ENCODE data around the gene NR3C2. TPM values are rescaled to one million over a fixed set of nuclear protein-coding genes. Genes with fewer than 3 reads are reported as not detected.
A peak's percentile ranks its signal among the peaks of the same experiment; 100 is the strongest.
"Not testable (repeated sequence)": the region's sequence is repeated elsewhere in the genome, so short reads cannot be mapped to it uniquely, and the experiment has no call there.

Gene NR3C2
- total RNA-seq, 2 donors from 2014 or later = 7.1 to 7.8 TPM

GRCh38 chr4:148094149-148094548 lies 348.1 kb downstream of the NR3C2 start:
- Mint-ChIP-seq H3K36me3 (ENCODE audit: low read depth) (peaks cover 6% of the 10 kb centered on the region), H3K9me3 (no peaks in the 10 kb centered on the region), H3K4me1 (peaks cover 5% of the 10 kb centered on the region), H3K27me3 (no peaks in the 10 kb centered on the region), H3K27ac (no peak overlapping the region), H3K4me3 (no peak overlapping the region)
- no peak for ATAC-seq (replicated peaks)

- no peaks in the 10 kb centered on the region for H3K9me3 Mint-ChIP-seq
- peaks cover 5% of the 10 kb centered on the region for H3K4me1 Mint-ChIP-seq
- H3K4me3 Mint-ChIP-seq = no peak overlapping the region
- no peak overlapping the region for H3K27ac Mint-ChIP-seq
- no peaks in the 10 kb centered on the region for H3K27me3 Mint-ChIP-seq
- ATAC-seq (replicated peaks) = no peak
- peaks cover 4% of the 10 kb centered on the region for H3K36me3 Mint-ChIP-seq (ENCODE audit: low read depth)
These were observed 349.1 kb downstream of the NR3C2 start for GRCh38 chr4:148093065-148093464.

GRCh38 chr4:148092316-148093014 lies 349.7 kb downstream of the NR3C2 start:
- no peaks in the 10 kb centered on the region for H3K36me3 Mint-ChIP-seq (ENCODE audit: low read depth)
- H3K9me3 Mint-ChIP-seq = no peaks in the 10 kb centered on the region
- H3K27ac Mint-ChIP-seq = no peak overlapping the region

GRCh38 chr4:148091896-148092295 lies 350.3 kb downstream of the NR3C2 start:
- no peak overlapping the region for H3K27ac Mint-ChIP-seq
- H3K4me3 Mint-ChIP-seq = no peak overlapping the region
- H3K27me3 Mint-ChIP-seq = no peaks in the 10 kb centered on the region
- no peaks in the 10 kb centered on the region for H3K36me3 Mint-ChIP-seq (ENCODE audit: low read depth)
- peaks cover 5% of the 10 kb centered on the region for H3K4me1 Mint-ChIP-seq
- no peak for ATAC-seq (replicated peaks)
- no peaks in the 10 kb centered on the region for H3K9me3 Mint-ChIP-seq

More at GRCh38 chr4:148092316-148093014, 349.7 kb downstream of the NR3C2 start:
- ATAC-seq (replicated peaks) = no peak
- no peak overlapping the region for H3K4me3 Mint-ChIP-seq
- H3K27me3 Mint-ChIP-seq = no peaks in the 10 kb centered on the region
- peaks cover 5% of the 10 kb centered on the region for H3K4me1 Mint-ChIP-seq

GRCh38 chr4:148090503-148091476 lies 351.4 kb downstream of the NR3C2 start:
- peak overlapping the region; percentile 52 for H3K27ac Mint-ChIP-seq
- ATAC-seq (replicated peaks) = no peak

GRCh38 chr4:148090029-148090428 lies 352.2 kb downstream of the NR3C2 start:
- H3K4me3 Mint-ChIP-seq = no peak overlapping the region
- no peaks in the 10 kb centered on the region for H3K27me3 Mint-ChIP-seq

More at GRCh38 chr4:148090503-148091476, 351.4 kb downstream of the NR3C2 start:
- Mint-ChIP-seq H3K9me3 (no peaks in the 10 kb centered on the region), H3K27me3 (no peaks in the 10 kb centered on the region), H3K36me3 (ENCODE audit: low read depth) (no peaks in the 10 kb centered on the region), H3K4me3 (no peak overlapping the region), H3K4me1 (peaks cover 5% of the 10 kb centered on the region)

GRCh38 chr4:148089624-148090023 lies 352.6 kb downstream of the NR3C2 start:
- Mint-ChIP-seq H3K36me3 (ENCODE audit: low read depth) (no peaks in the 10 kb centered on the region), H3K4me1 (peaks cover 8% of the 10 kb centered on the region), H3K9me3 (peaks cover under 1% of the 10 kb centered on the region), H3K4me3 (no peak overlapping the region), H3K27me3 (no peaks in the 10 kb centered on the region), H3K27ac (peak overlapping the region; percentile 52)
- ATAC-seq (replicated peaks) = no peak

More at GRCh38 chr4:148090029-148090428, 352.2 kb downstream of the NR3C2 start:
- no peaks in the 10 kb centered on the region for H3K36me3 Mint-ChIP-seq (ENCODE audit: low read depth)
- peak overlapping the region; percentile 52 for H3K27ac Mint-ChIP-seq
- no peak for ATAC-seq (replicated peaks)
- no peaks in the 10 kb centered on the region for H3K9me3 Mint-ChIP-seq
- H3K4me1 Mint-ChIP-seq = peaks cover 5% of the 10 kb centered on the region

GRCh38 chr4:148083073-148083472 lies 359.1 kb downstream of the NR3C2 start:
- H3K4me1 Mint-ChIP-seq; H3K27ac Mint-ChIP-seq; ATAC-seq (replicated peaks); H3K4me3 Mint-ChIP-seq; H3K27me3 Mint-ChIP-seq; H3K9me3 Mint-ChIP-seq: not testable (repeated sequence)
- peaks cover 32% of the 10 kb centered on the region for H3K36me3 Mint-ChIP-seq (ENCODE audit: low read depth)

GRCh38 chr4:148081745-148082144 lies 360.5 kb downstream of the NR3C2 start:
- Mint-ChIP-seq H3K27me3 (no peaks in the 10 kb centered on the region), H3K4me1 (peaks cover 5% of the 10 kb centered on the region), H3K36me3 (ENCODE audit: low read depth) (peaks cover 44% of the 10 kb centered on the region), H3K27ac (no peak overlapping the region), H3K9me3 (peaks cover 8% of the 10 kb centered on the region), H3K4me3 (no peak overlapping the region)
- ATAC-seq (replicated peaks) = no peak

GRCh38 chr4:148081267-148081666 lies 360.9 kb downstream of the NR3C2 start:
- no peak overlapping the region for H3K4me3 Mint-ChIP-seq
- peaks cover 9% of the 10 kb centered on the region for H3K9me3 Mint-ChIP-seq
- H3K27ac Mint-ChIP-seq = no peak overlapping the region
- no peaks in the 10 kb centered on the region for H3K27me3 Mint-ChIP-seq
- peaks cover 46% of the 10 kb centered on the region for H3K36me3 Mint-ChIP-seq (ENCODE audit: low read depth)
- ATAC-seq (replicated peaks) = no peak
- peaks cover 5% of the 10 kb centered on the region for H3K4me1 Mint-ChIP-seq

GRCh38 chr4:148079961-148080360 lies 362.3 kb downstream of the NR3C2 start:
- H3K36me3 Mint-ChIP-seq (ENCODE audit: low read depth) = peaks cover 59% of the 10 kb centered on the region

GRCh38 chr4:148078061-148078460 lies 364.2 kb downstream of the NR3C2 start:
- peaks cover 77% of the 10 kb centered on the region for H3K36me3 Mint-ChIP-seq (ENCODE audit: low read depth)
- no peaks in the 10 kb centered on the region for H3K4me1 Mint-ChIP-seq
- no peak overlapping the region for H3K27ac Mint-ChIP-seq
- peaks cover 19% of the 10 kb centered on the region for H3K9me3 Mint-ChIP-seq
- no peak overlapping the region for H3K4me3 Mint-ChIP-seq
- ATAC-seq (replicated peaks) = no peak
- no peaks in the 10 kb centered on the region for H3K27me3 Mint-ChIP-seq

More at GRCh38 chr4:148079961-148080360, 362.3 kb downstream of the NR3C2 start:
- Mint-ChIP-seq H3K27me3 (no peaks in the 10 kb centered on the region), H3K4me1 (peaks cover 5% of the 10 kb centered on the region), H3K4me3 (no peak overlapping the region), H3K9me3 (peaks cover 20% of the 10 kb centered on the region), H3K27ac (no peak overlapping the region)
- no peak for ATAC-seq (replicated peaks)

- Mint-ChIP-seq H3K36me3 (ENCODE audit: low read depth) (peaks cover 82% of the 10 kb centered on the region), H3K4me1 (no peaks in the 10 kb centered on the region), H3K9me3 (peaks cover 19% of the 10 kb centered on the region), H3K27ac (no peak overlapping the region), H3K27me3 (no peaks in the 10 kb centered on the region), H3K4me3 (no peak overlapping the region)
- ATAC-seq (replicated peaks) = no peak
These were observed 364.6 kb downstream of the NR3C2 start for GRCh38 chr4:148077581-148077980.

GRCh38 chr4:148076964-148077363 lies 365.2 kb downstream of the NR3C2 start:
- Mint-ChIP-seq H3K4me1 (no peaks in the 10 kb centered on the region), H3K4me3 (no peak overlapping the region), H3K27ac (no peak overlapping the region), H3K36me3 (ENCODE audit: low read depth) (peaks cover 85% of the 10 kb centered on the region), H3K27me3 (no peaks in the 10 kb centered on the region), H3K9me3 (peaks cover 19% of the 10 kb centered on the region)
- no peak for ATAC-seq (replicated peaks)

All from activated T-helper 17 cell treated with anti-CD3 and anti-CD28 coated beads, Interleukin-2, amount 50 U/mL, for 72 hours (primary cell).